Spleen (tissue), 11 donors: ENCODE data around the gene GABBR2. TPM values are rescaled to one million over a fixed set of nuclear protein-coding genes. Genes with fewer than 3 reads are reported as not detected.

Source experiments
- DNase-seq: peaks from one replicate; pipeline ENCODE4 v3.0.0-alpha.2; 2020
- H3K27ac ChIP-seq, 8 donors: fragments of 200-600 bp; sonication (generic) in 7 of 8; 1 replicate in 4 of 8; 2 replicates in 4 of 8; pipeline versions ENCODE4 v1.5.0 to v1.8.0; 2016 to 2021; ENCODE audit warnings: inconsistent platforms in 4 of 8, mild to moderate bottlenecking in 4 of 8, moderate library complexity in 1 of 8
- H3K27me3 ChIP-seq, 7 donors: fragments of 200-600 bp; sonication (generic) in 6 of 7; replicated peaks in 1 of 7; 1 replicate in 4 of 7; 2 replicates in 3 of 7; pipeline versions ENCODE4 v1.5.0 to v1.8.0; 2016 to 2021; ENCODE audit warnings: inconsistent platforms in 3 of 7, mild to moderate bottlenecking in 1 of 7
- H3K36me3 ChIP-seq, 6 donors: fragments of 200-600 bp; sonication (generic) in 5 of 6; 1 replicate in 4 of 6; 2 replicates in 2 of 6; pipeline versions ENCODE4 v1.5.0 to v1.8.0; 2016 to 2021; ENCODE audit warnings: inconsistent platforms in 2 of 6
- H3K4me1 ChIP-seq, 6 donors: fragments of 200-600 bp; sonication (generic) in 5 of 6; 1 replicate in 3 of 6; 2 replicates in 3 of 6; pipeline versions ENCODE4 v1.5.0 to v1.8.0; 2016 to 2021; ENCODE audit warnings: inconsistent platforms in 3 of 6
- H3K4me3 ChIP-seq, 8 donors: fragments of 200-600 bp; sonication (generic) in 7 of 8; 1 replicate in 4 of 8; 2 replicates in 4 of 8; pipeline versions ENCODE4 v1.5.0 to v1.8.0; 2016 to 2021; ENCODE audit warnings: inconsistent platforms in 4 of 8, mild to moderate bottlenecking in 4 of 8, moderate library complexity in 2 of 8
- H3K9me3 ChIP-seq, 8 donors: fragments of 200-600 bp; sonication (generic) in 7 of 8; 1 replicate in 4 of 8; 2 replicates in 4 of 8; pipeline versions ENCODE4 v1.5.0 to v1.8.0; 2016 to 2021; ENCODE audit warnings: inconsistent platforms in 4 of 8
- CTCF ChIP-seq, 11 experiments: fragments of 200-600 bp in 7 of 11; fragments of 450-650 bp in 4 of 11; sonication (generic) in 4 of 11; IDR thresholded peaks in 8 of 11; conservative IDR thresholded peaks in 3 of 11; 1 replicate in 7 of 11; 2 replicates in 4 of 11; pipeline versions ENCODE4 v1.4.0 to v1.8.0; 2016 to 2021; ENCODE audit warnings: antibody characterized with exemption in 11 of 11, inconsistent platforms in 4 of 11, mild to moderate bottlenecking in 1 of 11
- POLR2A ChIP-seq, 3 donors: fragments of 450-650 bp; IDR thresholded peaks; one replicate each; pipeline ENCODE4 v1.5.1; 2017; ENCODE audit warnings: antibody characterized with exemption in 3 of 3, mild to moderate bottlenecking in 1 of 3
- POLR2AphosphoS5 ChIP-seq, 3 donors: sonication (generic); formaldehyde crosslinking; IDR thresholded peaks; one replicate each; pipeline ENCODE4 v1.5.1; 2017; ENCODE audit warnings: antibody characterized with exemption in 3 of 3
- WGBS, 5 donors: extraction: QIAGEN DNeasy Blood & Tissue Kit in 3 of 5; methylation state at CpG; one replicate each; pipeline versions ENCODE4 v1.1.5 to v1.1.7; 2013 to 2018; 5-methylcytosine and 5-hydroxymethylcytosine counted together
- intact Hi-C: fragments of 100-400 bp; cut with DNase I; formaldehyde crosslinking; loops from one replicate; pipeline ENCODE4 v1.15.0; 2023; ENCODE audit warnings: low total_unique reads
- polyA plus RNA-seq, 3 donors: library from polyadenylated mRNA; stranded (reverse); fragments of 200-250 nt; gene quantifications; one replicate each; pipeline ENCODE4 v1.2.1, GENCODE V29; 2013
- total RNA-seq, 7 donors: library from RNA; depleted of rRNA in 3 of 7; stranded (reverse); fragments of >200 nt in 3 of 7; fragmentation: NEBNext Ultra II Directional in 4 of 7; extraction: Animal tissue kit (Norgen Biotek cat#: 25700) in 4 of 7; gene quantifications; one replicate each; pipeline versions ENCODE4 v1.1.0 to v1.2.1, GENCODE V29; 2016 to 2021
- donor health status: healthy with polysubstance abuse.
- donor health status: DM: no; HTN: no; CAD: no; lungs with moderate emphysema.
- donor health status: DM: no; HTN: no; CAD: no.
- donor health status: Bipolar disorder and iron deficiency.
- donor health status: healthy.
- donor health status: DM: no; HTN: no; CAD: no.
- donor health status: DM: yes; HTN: yes; CAD: no.

The GABBR2 gene
- total and polyA plus RNA-seq, 10 donors: 0.03 to 0.32 (median 0.07) TPM; not detected in 7

- no peak for TF ChIP-seq CTCF (IDR thresholded peaks at IDR 0.05 in 8 of 11, conservative IDR thresholded peaks at IDR 0.05 in 3 of 11)
- no peak for TF ChIP-seq POLR2A (IDR thresholded peaks at IDR 0.05)
- TF ChIP-seq POLR2AphosphoS5 (IDR thresholded peaks at IDR 0.05): no peak
- Histone ChIP-seq H3K27ac (no peak overlapping the region), H3K27me3 (peaks cover 0 to 16% (median 0%) of the 10 kb centered on the region in 7 donors), H3K4me3 (no peak overlapping the region), H3K36me3 (no peaks in the 10 kb centered on the region), H3K4me1 (no peaks in the 10 kb centered on the region), H3K9me3 (no peaks in the 10 kb centered on the region)
- 84 to 95% (median 90%) methylated on average over 4 of the region's 4 CpGs for WGBS, 5 donors
- no peak for DNase-seq
- intact Hi-C loops: no loop called here
Observed at GRCh38 chr9:98540476-98540875, 168.3 kb downstream of the GABBR2 start.

- TF ChIP-seq POLR2AphosphoS5 (IDR thresholded peaks at IDR 0.05): no peak
- TF ChIP-seq CTCF (IDR thresholded peaks at IDR 0.05 in 8 of 11, conservative IDR thresholded peaks at IDR 0.05 in 3 of 11): no peak
- TF ChIP-seq POLR2A (IDR thresholded peaks at IDR 0.05): no peak
- Histone ChIP-seq H3K36me3 (no peaks in the 10 kb centered on the region), H3K27me3 (peaks cover 0 to 16% (median 0%) of the 10 kb centered on the region in 7 donors), H3K9me3 (no peaks in the 10 kb centered on the region), H3K4me1 (no peaks in the 10 kb centered on the region), H3K27ac (no peak overlapping the region), H3K4me3 (no peak overlapping the region)
- WGBS, 5 donors: 77 to 88% (median 82%) methylated on average over 7 of the region's 7 CpGs
- intact Hi-C loops: no loop called here
- no peak for DNase-seq
Observed at GRCh38 chr9:98539954-98540353, 168.8 kb downstream of the GABBR2 start.

GRCh38 chr9:98538626-98539031 is 170.1 kb downstream of the GABBR2 start:
- Histone ChIP-seq H3K36me3 (no peaks in the 10 kb centered on the region), H3K9me3 (no peaks in the 10 kb centered on the region), H3K27ac (no peak overlapping the region), H3K4me1 (no peaks in the 10 kb centered on the region), H3K27me3 (peaks cover 0 to 16% (median 0%) of the 10 kb centered on the region in 7 donors), H3K4me3 (no peak overlapping the region)
- intact Hi-C loops: no loop called here
- no peak for DNase-seq
- 59 to 73% (median 62%) methylated on average over 9 to 10 of the region's 10 CpGs for WGBS, 5 donors
- TF ChIP-seq CTCF (IDR thresholded peaks at IDR 0.05 in 8 of 11, conservative IDR thresholded peaks at IDR 0.05 in 3 of 11) (no peak), POLR2A (IDR thresholded peaks at IDR 0.05) (no peak), POLR2AphosphoS5 (IDR thresholded peaks at IDR 0.05) (no peak)

- WGBS, 5 donors: 93 to 100% (median 100%) methylated on average over 1 of the region's 1 CpG
- DNase-seq: no peak
- no peaks in the 10 kb centered on the region for H3K36me3 ChIP-seq
- no peak overlapping the region for H3K27ac ChIP-seq
- H3K4me1 ChIP-seq: no peaks in the 10 kb centered on the region
- H3K4me3 ChIP-seq: no peak overlapping the region
- no peak for TF ChIP-seq POLR2A (IDR thresholded peaks at IDR 0.05)
- no peak for TF ChIP-seq POLR2AphosphoS5 (IDR thresholded peaks at IDR 0.05)
- no peak for TF ChIP-seq CTCF (IDR thresholded peaks at IDR 0.05 in 8 of 11, conservative IDR thresholded peaks at IDR 0.05 in 3 of 11)
- H3K27me3 ChIP-seq: peaks cover 0 to 16% (median 0%) of the 10 kb centered on the region in 7 donors
- no peaks in the 10 kb centered on the region for H3K9me3 ChIP-seq
- intact Hi-C loops: no loop called here
Observed at GRCh38 chr9:98538203-98538602, 170.5 kb downstream of the GABBR2 start.
